GM12875 (cell line): ENCODE data around the gene IL19.
"Not testable (repeated sequence)": the region's sequence is repeated elsewhere in the genome, so short reads cannot be mapped to it uniquely, and the experiment has no call there.

Experiments used
- H3K4me3 ChIP-seq: one replicate; pipeline ENCODE4 v1.5.1; 2011; ENCODE audit warnings: low read depth, low read length, control low read depth
- TF ChIP-seq, protein P1 (sequence below): IDR thresholded peaks from 2 replicates; pipeline ENCODE4 v1.5.1; 2011; ENCODE audit warnings: low read depth, mild to moderate bottlenecking, control low read depth, inconsistent platforms, low read length, moderate library complexity, borderline replicate concordance; ENCODE audit not compliant: insufficient read depth

The IL19 gene

DNA sequence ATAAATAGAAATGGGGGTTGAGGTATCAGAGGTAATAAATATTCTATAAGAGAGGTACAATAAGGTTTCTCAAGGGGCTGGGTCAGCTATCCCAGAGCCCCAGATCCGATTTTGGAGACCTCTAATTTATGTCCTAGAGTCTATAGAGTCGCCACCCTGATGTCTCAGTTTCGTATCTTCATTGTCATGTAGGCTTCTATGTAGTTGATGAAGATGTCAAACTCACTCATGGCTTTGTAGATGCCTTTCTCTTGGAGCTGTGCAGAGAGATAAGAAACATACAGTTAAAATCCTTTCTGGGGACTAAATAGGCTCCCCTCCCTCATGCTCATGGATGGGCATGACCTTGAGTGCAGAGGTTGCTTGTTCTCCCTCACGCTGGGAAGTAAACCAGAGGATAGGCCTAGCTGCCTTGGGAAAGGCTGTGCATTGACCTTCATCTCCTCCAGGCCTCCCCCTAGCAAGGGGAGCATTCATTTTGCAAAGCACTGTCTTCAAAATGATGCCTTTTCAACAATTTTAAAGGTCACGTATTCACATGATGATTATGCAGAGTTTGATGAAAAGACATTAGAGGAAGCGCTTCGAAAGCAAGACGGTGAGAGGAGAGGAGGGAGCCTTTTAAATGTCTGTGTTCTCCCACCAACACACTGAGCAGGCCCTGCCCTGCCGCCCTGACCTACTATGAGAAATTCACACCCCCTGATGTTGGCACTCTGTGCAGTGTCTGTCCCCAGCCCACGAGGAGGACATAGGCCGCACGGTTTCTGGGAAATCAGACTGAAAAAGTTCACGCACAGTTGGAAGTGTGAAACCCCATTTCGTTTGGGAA lies 1.9 kb upstream of the IL19 start:
- peak overlapping the region; percentile 43 for H3K4me3 ChIP-seq
- TF ChIP-seq, protein P1, sequence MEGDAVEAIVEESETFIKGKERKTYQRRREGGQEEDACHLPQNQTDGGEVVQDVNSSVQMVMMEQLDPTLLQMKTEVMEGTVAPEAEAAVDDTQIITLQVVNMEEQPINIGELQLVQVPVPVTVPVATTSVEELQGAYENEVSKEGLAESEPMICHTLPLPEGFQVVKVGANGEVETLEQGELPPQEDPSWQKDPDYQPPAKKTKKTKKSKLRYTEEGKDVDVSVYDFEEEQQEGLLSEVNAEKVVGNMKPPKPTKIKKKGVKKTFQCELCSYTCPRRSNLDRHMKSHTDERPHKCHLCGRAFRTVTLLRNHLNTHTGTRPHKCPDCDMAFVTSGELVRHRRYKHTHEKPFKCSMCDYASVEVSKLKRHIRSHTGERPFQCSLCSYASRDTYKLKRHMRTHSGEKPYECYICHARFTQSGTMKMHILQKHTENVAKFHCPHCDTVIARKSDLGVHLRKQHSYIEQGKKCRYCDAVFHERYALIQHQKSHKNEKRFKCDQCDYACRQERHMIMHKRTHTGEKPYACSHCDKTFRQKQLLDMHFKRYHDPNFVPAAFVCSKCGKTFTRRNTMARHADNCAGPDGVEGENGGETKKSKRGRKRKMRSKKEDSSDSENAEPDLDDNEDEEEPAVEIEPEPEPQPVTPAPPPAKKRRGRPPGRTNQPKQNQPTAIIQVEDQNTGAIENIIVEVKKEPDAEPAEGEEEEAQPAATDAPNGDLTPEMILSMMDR = no peak

DNA sequence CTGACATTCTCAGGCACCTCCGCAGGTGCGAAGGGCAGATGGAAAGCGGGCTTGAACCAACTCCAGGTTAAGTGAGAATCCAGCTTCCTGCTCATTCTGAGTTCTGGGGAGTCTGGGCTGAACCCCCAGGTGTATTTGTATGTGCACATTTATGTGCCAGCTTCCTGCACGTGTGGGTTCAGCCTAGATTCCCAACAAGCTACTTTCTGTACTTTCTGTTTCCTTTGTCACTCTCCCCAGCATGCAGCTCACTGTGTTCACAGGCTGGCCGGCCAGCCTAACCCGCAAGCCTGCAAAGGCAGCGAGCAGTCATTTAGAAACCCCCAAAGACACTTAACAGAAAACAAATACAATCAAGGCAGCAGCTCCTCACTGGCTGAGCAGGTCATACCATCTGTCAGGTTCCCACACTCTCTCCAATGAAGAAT lies 1.3 kb upstream of the IL19 start:
- H3K4me3 ChIP-seq = peak overlapping the region; percentile 75
- TF ChIP-seq, protein P1 = no peak

DNA sequence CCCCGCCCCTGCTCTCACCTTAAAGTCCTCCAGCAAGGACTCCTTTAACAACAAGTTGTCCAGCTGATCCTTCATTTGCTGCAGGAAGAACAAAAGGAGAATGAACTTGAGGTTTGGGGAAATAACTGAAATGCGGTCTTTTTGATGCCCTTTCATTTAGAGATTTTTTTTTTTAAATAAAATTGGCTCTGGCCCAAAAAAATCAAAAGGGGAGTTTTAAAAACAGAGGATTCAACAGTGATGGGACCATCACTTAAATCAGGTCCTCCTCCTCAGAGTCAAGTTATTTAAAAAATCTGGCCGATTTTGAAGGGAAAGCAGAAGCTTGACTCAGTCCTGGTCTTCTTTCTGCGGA lies 742 bp downstream of the IL19 start:
- TF ChIP-seq, protein P1 = no peak
- H3K4me3 ChIP-seq = peak overlapping the region; percentile 75

DNA sequence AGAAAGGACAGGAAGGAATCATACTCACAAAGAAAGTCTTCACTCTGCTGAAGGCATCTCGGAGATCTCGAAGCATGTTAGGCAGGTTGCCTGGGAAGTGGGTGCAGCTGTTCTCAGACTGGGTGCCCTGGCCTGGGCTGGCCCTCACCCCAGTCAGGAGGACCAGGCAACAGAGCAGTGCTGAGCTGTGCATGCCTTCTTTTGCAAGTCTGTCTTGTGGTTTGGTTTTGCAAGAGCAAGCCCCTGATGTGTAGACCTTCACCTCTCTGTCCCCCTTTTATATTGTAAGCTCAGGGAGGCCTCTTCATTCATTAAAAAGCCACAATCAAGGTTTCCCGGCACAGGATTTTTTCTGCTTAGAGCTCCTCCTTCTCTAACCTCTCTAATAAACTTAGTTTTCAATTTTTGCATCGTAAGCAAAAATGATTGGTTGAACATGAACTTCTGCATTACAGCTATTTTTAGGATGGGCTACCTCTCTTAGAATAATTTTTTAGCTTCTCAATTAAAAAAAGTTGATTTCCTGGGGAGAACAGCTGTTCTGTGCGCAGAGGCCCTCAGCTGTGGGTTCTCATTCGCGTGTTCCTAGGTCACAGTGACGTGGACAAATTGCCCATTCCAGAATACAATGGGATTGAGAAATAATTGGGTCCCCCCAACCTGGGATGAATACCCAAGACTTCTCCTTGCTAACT lies 1.8 kb downstream of the IL19 start, which contains the start of gene IL10:
IL10 (minus strand) TSS at position 252 of the 695 bp plus-strand sequence; CDS start at position 193, 59 bp downstream.
- TF ChIP-seq, protein P1 = no peak

DNA sequence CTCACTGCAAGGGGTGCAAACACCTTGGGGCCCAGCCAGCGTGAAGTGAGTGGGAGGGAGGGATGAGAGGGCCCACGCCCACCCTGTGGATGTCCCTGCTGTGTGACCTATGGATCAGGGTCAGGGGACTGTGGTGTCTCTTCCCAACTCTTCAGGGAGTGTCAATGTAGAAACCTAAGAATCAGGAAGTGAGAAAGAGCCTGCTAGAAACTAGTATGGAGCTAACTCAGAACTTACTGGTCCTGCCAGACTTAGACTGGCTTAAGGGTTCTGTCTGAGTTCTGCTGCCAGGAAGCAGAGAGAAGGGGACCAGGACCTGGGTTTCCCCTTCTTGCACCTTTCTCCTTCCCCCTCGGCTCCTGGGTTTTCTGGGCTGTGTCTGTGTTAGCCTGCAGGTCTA lies 3.5 kb downstream of the IL19 start:
- H3K4me3 ChIP-seq = peak overlapping the region; percentile 75
- TF ChIP-seq, protein P1 = no peak

More for the DNA sequence above, 1.8 kb downstream of the IL19 start, which contains the start of gene IL10:
- H3K4me3 ChIP-seq = peak within 1 kb of the TSS; percentile 75

DNA sequence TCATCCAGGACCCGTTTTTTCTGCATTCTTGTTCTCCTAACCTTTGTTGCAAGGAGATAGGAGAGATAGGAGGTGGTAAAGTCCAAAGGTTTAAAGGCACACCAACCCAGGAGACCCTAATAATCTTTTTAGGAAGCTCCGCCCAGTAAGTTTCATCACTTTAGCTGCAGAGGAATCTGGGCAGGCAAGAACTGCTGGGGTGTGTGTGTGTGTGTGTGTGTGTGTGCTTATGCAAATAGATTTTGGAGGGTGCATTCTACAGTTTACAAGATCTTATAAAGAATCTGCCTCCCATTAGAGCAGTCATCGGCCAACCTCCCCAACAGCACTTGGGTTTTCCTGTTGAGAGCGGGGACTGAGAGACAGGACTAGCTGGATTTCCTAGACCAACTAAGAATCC lies 5.7 kb downstream of the IL19 start:
- TF ChIP-seq, protein P1 = no peak
- no peak overlapping the region for H3K4me3 ChIP-seq

DNA sequence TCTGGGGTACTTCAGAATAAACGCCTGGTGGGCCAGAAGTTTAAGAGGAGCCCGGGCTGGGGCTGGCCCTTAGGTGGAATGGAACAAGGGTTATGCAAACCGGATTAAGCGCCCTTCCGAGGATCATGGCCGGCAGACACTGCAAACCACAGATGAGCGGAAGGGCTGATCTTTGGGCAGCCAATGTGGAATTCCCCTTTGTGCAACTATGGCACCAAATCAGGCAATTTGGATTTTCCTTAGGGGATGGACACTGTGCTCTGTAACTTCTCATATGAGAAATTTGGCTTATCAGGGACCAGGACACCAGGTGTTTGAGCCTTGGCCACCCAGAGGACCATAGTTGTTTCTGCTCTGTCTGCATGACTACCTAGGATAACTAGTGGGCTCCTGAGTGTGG lies 7.5 kb downstream of the IL19 start:
- TF ChIP-seq, protein P1 = no peak
- H3K4me3 ChIP-seq = no peak overlapping the region

DNA sequence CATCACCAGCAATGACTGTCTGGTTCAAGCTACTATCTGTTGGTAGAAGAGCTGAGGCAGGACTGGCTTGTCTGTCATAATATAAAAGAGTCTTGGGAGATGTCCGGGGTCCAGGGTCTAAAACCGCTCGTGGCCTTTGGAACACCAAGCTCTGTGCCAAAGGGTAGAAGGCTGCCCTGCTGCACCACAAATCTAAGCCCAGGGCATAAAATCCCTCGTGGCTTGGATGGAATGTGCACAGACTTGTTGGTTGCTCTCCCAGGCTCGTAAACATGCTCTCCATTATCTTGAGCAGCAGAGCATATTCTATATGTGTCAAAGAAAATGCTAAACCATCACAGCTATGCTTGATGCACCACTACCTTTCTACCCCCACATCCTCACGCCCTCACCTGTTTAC lies 8.3 kb downstream of the IL19 start:
- H3K4me3 ChIP-seq = not testable (repeated sequence)
